Measurements from ENCODE around the gene NUP205.

DNA sequence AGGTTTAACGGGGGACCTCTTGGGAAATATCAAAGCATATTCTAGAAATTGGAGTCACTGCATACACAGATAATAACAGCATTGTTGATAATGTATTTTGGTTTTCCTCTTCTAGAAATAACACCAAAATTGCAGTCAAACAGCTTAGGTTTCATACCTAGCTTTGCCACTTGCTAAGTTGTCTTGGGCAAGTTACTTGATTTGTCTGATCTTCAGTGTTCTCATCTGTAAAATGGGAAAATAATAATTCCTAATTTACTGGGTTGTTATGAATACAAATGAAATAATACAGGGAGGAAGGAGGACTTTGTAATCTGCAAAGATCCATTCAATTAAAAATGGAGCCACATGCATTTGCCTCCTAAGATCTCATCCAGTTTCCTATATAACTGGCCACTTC is 20.3 kb upstream of the NUP205 start:
- no peak for TF ChIP-seq POLR2A (IDR thresholded peaks at IDR 0.05)
- TF ChIP-seq, protein P1, sequence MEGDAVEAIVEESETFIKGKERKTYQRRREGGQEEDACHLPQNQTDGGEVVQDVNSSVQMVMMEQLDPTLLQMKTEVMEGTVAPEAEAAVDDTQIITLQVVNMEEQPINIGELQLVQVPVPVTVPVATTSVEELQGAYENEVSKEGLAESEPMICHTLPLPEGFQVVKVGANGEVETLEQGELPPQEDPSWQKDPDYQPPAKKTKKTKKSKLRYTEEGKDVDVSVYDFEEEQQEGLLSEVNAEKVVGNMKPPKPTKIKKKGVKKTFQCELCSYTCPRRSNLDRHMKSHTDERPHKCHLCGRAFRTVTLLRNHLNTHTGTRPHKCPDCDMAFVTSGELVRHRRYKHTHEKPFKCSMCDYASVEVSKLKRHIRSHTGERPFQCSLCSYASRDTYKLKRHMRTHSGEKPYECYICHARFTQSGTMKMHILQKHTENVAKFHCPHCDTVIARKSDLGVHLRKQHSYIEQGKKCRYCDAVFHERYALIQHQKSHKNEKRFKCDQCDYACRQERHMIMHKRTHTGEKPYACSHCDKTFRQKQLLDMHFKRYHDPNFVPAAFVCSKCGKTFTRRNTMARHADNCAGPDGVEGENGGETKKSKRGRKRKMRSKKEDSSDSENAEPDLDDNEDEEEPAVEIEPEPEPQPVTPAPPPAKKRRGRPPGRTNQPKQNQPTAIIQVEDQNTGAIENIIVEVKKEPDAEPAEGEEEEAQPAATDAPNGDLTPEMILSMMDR (IDR thresholded peaks at IDR 0.05), result no peak
